HG02884 (cell line): Measurements from ENCODE around the gene KATNAL1.
A peak's percentile ranks its signal among the peaks of the same experiment; 100 is the strongest.

Source experiments
- ATAC-seq: cut with Tn5 transposase; IDR thresholded peaks from one replicate; pipeline ENCODE4 v1.9.1; 2021; ENCODE audit warnings: mild to moderate bottlenecking, moderate library complexity; ENCODE audit not compliant: unreplicated experiment

The KATNAL1 gene

DNA sequence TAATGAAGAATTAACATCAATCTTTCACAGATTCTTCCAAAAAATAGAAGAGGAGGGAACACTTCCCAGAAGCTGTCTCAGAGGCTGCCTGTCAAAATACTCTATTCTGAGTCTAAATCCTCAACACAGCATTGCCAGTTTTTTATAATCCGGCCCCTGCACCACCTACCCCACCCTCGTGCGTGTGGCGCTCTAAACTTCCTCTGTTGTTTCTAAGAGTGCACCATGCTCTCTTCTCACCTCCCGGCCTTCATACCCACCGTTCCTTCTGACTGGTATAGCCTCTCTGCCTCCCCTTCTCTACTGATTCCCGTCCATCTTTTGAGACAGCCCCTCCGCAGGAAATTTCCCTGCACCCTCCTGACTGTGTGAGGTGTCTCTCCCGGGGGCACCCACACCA lies 136.8 kb downstream of the KATNAL1 start:
- no peak for ATAC-seq

- ATAC-seq = no peak
Observed at GRCh38 chr13:30169442-30169841, 137.9 kb downstream of the KATNAL1 start.

- no peak for ATAC-seq
Observed at GRCh38 chr13:30165796-30166195, 141.6 kb downstream of the KATNAL1 start.

DNA sequence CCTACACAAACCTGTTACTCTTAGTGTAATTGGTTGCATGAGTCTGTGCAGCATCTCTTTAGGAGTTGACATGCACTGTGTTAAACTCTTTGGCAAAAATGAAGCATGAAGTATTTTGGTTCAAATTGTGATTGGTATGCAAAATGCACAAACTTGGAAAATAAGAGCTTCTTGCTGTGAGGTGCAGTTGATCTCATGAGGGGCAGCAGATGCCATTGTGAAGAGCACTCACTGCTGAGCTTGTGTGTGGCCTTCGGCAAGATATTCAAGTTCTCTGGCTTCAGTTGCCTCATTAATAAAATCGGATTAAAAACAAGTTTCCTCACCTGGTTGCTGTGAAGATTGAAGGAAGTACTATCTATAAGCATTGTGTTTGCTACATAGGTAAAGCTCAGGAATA lies 142.3 kb downstream of the KATNAL1 start:
- no peak for ATAC-seq

GRCh38 chr13:30164146-30164545 lies 143.2 kb downstream of the KATNAL1 start:
- no peak for ATAC-seq

DNA sequence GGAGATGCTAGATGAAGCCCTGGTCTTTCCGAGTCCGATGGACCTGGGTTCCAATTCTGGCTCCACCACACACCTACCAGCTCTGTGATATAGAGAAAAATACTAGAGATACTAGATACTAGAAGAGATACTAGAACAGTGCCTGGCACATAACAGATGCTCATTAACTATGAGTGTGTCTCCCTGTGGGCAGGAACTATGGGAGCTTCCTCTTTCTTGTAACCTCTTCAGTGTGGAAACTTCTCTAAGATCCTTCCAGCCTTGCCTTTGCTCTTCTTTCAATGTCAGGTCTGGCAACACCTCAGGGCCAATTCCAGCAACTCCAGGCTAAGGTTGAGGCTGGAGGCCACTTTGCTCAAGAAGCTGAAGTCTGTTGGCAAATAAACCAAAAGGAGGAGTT lies 143.9 kb downstream of the KATNAL1 start:
- ATAC-seq = no peak

- ATAC-seq = no peak
Observed at GRCh38 chr13:30159446-30159839, 147.9 kb downstream of the KATNAL1 start.

GRCh38 chr13:30158774-30159445 lies 148.4 kb downstream of the KATNAL1 start:
- ATAC-seq = no peak

DNA sequence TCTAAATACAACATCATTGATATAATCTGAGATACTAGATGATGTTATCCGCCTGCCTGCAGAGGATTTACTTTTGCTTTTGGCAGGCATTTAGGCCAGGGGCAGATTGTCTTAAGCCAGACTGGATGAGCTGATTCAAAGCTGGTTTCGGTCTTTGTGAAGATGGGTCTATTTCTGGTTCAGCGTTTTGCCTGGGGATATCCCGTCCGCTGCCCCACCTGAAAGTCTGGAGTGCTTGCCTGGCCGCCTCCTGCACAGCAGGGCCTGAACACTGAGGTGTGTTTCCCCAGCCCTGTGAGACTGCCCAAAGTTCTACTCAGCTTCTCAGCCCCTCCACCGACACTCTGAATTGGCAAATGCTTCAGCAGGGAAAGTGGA lies 149.7 kb downstream of the KATNAL1 start:
- ATAC-seq = peak; percentile 45

DNA sequence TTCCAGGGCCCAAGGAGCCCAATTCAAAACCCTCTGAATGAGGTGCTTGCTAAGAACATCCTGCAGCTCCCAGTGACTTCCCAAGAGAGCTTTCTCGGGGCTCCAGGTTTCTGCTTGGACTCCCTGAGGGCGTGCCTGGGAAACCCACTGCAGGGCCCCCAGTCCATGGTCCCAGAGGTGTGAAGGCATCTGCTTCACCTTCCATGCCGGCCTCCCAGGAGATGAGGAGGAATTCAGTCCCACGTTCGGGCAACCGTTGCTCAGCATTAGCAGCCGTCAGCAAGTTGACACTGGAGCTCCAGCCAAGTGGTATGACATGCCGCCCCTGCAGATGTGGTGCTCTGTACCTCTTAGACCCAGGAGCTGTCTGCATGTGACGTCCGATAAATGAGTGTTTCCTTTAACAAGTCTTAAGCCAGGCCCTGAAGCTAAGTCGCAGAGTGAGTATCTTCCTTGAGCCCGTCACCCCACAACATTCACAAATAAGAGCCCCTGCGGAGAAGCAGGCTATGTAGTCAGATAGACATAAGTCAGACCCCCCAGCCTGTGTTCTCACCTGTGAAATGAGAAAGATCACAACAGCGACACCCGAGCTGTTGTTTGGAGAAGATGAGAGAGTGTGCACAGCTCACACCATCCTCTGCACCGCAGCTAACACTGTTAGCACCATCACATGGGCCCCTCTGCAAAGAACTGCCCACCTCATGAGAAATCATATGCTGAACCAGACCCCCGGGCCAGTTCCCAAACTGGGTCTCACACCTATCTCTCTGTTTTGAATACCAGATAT lies 150.3 kb downstream of the KATNAL1 start:
- ATAC-seq = no peak

DNA sequence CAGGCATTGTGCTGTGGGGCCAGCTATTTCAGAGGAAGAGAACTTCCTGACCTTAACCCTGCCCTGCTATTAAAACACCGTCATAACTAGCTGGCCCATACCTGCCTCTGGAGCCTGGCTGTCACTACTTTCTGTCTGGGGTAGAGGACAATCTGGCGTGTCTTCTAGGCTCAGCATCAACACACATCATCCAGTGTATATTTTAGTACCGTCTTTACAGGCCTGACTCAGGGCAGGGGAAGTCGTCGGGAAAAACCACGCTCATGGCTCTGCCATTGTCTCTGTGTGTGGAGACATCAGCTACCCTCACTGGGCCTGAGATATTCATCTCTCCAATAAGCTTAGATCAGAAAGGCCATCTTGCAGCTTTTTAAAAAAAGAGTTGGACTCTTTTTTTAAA lies 151.1 kb downstream of the KATNAL1 start:
- no peak for ATAC-seq

- no peak for ATAC-seq
Observed at GRCh38 chr13:30154931-30155330, 152.4 kb downstream of the KATNAL1 start.

DNA sequence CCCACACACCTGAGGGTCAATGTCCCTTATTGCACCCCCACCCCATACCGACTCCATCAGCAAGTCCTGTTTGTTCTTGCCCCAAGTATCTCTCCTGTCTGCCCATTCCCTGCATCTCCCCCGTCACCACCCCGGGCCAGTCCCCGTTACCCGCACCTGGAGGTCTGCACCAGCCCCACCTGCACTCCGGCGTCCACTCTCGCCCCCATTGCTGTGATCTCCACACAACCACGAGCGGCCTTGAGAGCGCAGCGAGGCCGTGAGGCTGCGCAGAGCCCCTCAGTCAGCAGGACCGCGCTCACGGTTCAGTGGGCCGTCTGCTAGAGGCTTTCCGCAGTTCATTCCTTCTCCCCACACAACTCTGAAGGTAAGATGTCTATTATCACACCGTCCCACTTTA lies 152.8 kb downstream of the KATNAL1 start:
- ATAC-seq = no peak

DNA sequence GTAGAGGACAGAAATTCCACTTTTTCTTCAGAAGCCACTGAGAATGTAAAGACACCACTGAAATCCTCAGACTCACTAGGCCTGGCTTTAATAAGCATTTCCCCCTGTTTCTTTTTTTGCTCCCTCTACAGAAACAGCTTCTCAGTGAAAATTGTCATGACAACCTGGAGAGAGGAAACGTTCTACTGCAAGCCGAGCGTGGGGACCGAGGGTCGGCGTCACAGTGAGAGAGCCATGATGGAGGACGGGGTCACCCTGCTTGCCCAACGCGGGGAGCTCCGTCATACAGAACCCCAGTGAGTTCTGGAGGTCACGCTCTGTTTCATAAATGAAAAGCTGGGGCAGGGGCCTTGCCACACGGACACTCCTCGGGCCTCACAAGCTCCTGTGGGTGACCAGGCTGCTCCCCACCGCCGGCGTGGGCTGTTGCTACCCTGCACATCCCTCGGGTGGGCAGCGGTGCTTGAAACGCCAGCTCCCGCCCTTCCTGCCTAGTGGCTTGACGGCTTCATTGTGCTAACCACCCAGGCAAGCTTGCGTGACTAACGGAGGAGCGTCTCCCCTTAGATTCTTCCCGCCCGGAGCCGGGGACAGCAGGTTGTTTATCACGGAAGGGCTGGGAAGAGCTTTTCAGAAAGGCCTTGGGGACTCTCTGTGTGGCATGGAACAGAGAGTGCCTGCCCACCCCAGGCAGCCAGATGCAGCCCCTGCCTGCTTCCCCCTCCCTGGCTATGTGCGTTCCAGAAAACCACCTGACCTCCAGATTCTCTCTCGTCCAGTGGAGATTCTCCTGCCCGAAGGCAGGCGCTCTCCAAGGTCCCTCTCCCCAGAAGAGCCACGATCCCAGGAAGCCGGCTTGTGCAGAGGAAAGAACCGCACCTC lies 153.6 kb downstream of the KATNAL1 start:
- ATAC-seq = no peak
